BLaER1 treated with 17β-estradiol and CSF1 and Interleukin-3, amounts not matched to agents 10 nM and 100 nM (cell line): ENCODE results near the gene LDB2.

Experiments
- H3K27ac ChIP-seq, 11 experiments: shearing (Covaris generic); formaldehyde crosslinking; 2 replicates each; pipeline ENCODE4 v1.8.1; 2022
- H3K27me3 ChIP-seq, 11 experiments: shearing (Covaris generic); formaldehyde crosslinking; 2 replicates each; pipeline ENCODE4 v1.8.1; 2022
- H3K36me3 ChIP-seq, 11 experiments: shearing (Covaris generic); formaldehyde crosslinking; 2 replicates each; pipeline ENCODE4 v1.8.1; 2022
- H3K4me1 ChIP-seq, 10 experiments: shearing (Covaris generic); formaldehyde crosslinking; 2 replicates each; pipeline ENCODE4 v1.8.1; 2022
- H3K4me2 ChIP-seq, 11 experiments: shearing (Covaris generic); formaldehyde crosslinking; 2 replicates each; pipeline ENCODE4 v1.8.1; 2022
- H3K4me3 ChIP-seq, 10 experiments: shearing (Covaris generic); formaldehyde crosslinking; 2 replicates each; pipeline ENCODE4 v1.8.1; 2022
- H3K9ac ChIP-seq, 11 experiments: shearing (Covaris generic); formaldehyde crosslinking; 2 replicates each; pipeline ENCODE4 v1.8.1; 2022
- H3K9me3 ChIP-seq, 11 experiments: shearing (Covaris generic); formaldehyde crosslinking; replicated peaks in 1 of 11; 2 replicates each; pipeline ENCODE4 v1.8.1; 2022
- H4K20me1 ChIP-seq, 11 experiments: shearing (Covaris generic); formaldehyde crosslinking; 2 replicates each; pipeline ENCODE4 v1.8.1; 2022
- Cebpa-rat ChIP-seq, 11 experiments: shearing (Covaris generic); IDR thresholded peaks; 2 replicates each; pipeline ENCODE4 v1.8.1; 2022

Gene LDB2

GRCh38 chr4:16819652-16820051 is 78.8 kb downstream of the LDB2 start:
- no peak for TF ChIP-seq Cebpa-rat (IDR thresholded peaks at IDR 0.05)
- Histone ChIP-seq H3K36me3 (no peaks in the 10 kb centered on the region), H3K4me1 (no peaks in the 10 kb centered on the region), H3K4me2 (no peak overlapping the region), H4K20me1 (no peaks in the 10 kb centered on the region), H3K9me3 (no peaks in the 10 kb centered on the region), H3K27ac (no peak overlapping the region), H3K9ac (no peak overlapping the region), H3K4me3 (no peak overlapping the region), H3K27me3 (no peaks in the 10 kb centered on the region)

- no peak overlapping the region for H3K4me3 ChIP-seq
- H3K4me1 ChIP-seq, result no peaks in the 10 kb centered on the region
- H3K9ac ChIP-seq, result no peak overlapping the region
- no peak for TF ChIP-seq Cebpa-rat (IDR thresholded peaks at IDR 0.05)
- H3K27me3 ChIP-seq, result no peaks in the 10 kb centered on the region
- no peaks in the 10 kb centered on the region for H3K9me3 ChIP-seq
- H4K20me1 ChIP-seq, result no peaks in the 10 kb centered on the region
- no peak overlapping the region for H3K4me2 ChIP-seq
- H3K36me3 ChIP-seq, result no peaks in the 10 kb centered on the region
- no peak overlapping the region for H3K27ac ChIP-seq
These were observed 80.4 kb downstream of the LDB2 start for GRCh38 chr4:16818005-16818404.

GRCh38 chr4:16817286-16817685 is 81.2 kb downstream of the LDB2 start:
- no peak for TF ChIP-seq Cebpa-rat (IDR thresholded peaks at IDR 0.05)
- H4K20me1 ChIP-seq, result no peaks in the 10 kb centered on the region
- H3K27me3 ChIP-seq, result no peaks in the 10 kb centered on the region
- H3K36me3 ChIP-seq, result no peaks in the 10 kb centered on the region
- H3K4me1 ChIP-seq, result no peaks in the 10 kb centered on the region
- no peak overlapping the region for H3K4me2 ChIP-seq
- no peak overlapping the region for H3K4me3 ChIP-seq
- H3K9me3 ChIP-seq, result no peaks in the 10 kb centered on the region
- no peak overlapping the region for H3K27ac ChIP-seq
- H3K9ac ChIP-seq, result no peak overlapping the region

- H3K4me2 ChIP-seq, result no peak overlapping the region
- H3K4me3 ChIP-seq, result no peak overlapping the region
- TF ChIP-seq Cebpa-rat (IDR thresholded peaks at IDR 0.05), result no peak
- no peaks in the 10 kb centered on the region for H4K20me1 ChIP-seq
- H3K27ac ChIP-seq, result no peak overlapping the region
- no peaks in the 10 kb centered on the region for H3K9me3 ChIP-seq
- no peaks in the 10 kb centered on the region for H3K36me3 ChIP-seq
- no peaks in the 10 kb centered on the region for H3K27me3 ChIP-seq
- H3K9ac ChIP-seq, result no peak overlapping the region
- H3K4me1 ChIP-seq, result no peaks in the 10 kb centered on the region
These were observed 84.1 kb downstream of the LDB2 start for GRCh38 chr4:16814361-16814760.

GRCh38 chr4:16812041-16812440 is 86.4 kb downstream of the LDB2 start:
- Histone ChIP-seq H3K27ac (no peak overlapping the region), H3K4me2 (no peak overlapping the region), H3K36me3 (no peaks in the 10 kb centered on the region), H3K9ac (no peak overlapping the region), H3K9me3 (no peaks in the 10 kb centered on the region), H3K4me1 (no peaks in the 10 kb centered on the region), H3K27me3 (no peaks in the 10 kb centered on the region), H4K20me1 (no peaks in the 10 kb centered on the region), H3K4me3 (no peak overlapping the region)
- no peak for TF ChIP-seq Cebpa-rat (IDR thresholded peaks at IDR 0.05)

GRCh38 chr4:16809943-16810342 is 88.5 kb downstream of the LDB2 start:
- no peak overlapping the region for H3K4me2 ChIP-seq
- no peaks in the 10 kb centered on the region for H3K27me3 ChIP-seq
- H3K9ac ChIP-seq, result no peak overlapping the region
- no peaks in the 10 kb centered on the region for H3K4me1 ChIP-seq
- no peak overlapping the region for H3K4me3 ChIP-seq
- H3K27ac ChIP-seq, result no peak overlapping the region
- H3K36me3 ChIP-seq, result no peaks in the 10 kb centered on the region
- H4K20me1 ChIP-seq, result no peaks in the 10 kb centered on the region
- no peak for TF ChIP-seq Cebpa-rat (IDR thresholded peaks at IDR 0.05)
- no peaks in the 10 kb centered on the region for H3K9me3 ChIP-seq

GRCh38 chr4:16809064-16809463 is 89.4 kb downstream of the LDB2 start:
- Histone ChIP-seq H3K9ac (no peak overlapping the region), H3K9me3 (no peaks in the 10 kb centered on the region), H3K36me3 (no peaks in the 10 kb centered on the region), H3K27me3 (no peaks in the 10 kb centered on the region), H3K4me2 (no peak overlapping the region), H3K4me1 (no peaks in the 10 kb centered on the region), H3K27ac (no peak overlapping the region), H3K4me3 (no peak overlapping the region), H4K20me1 (no peaks in the 10 kb centered on the region)
- TF ChIP-seq Cebpa-rat (IDR thresholded peaks at IDR 0.05), result no peak

- H3K4me3 ChIP-seq, result no peak overlapping the region
- H3K36me3 ChIP-seq, result no peaks in the 10 kb centered on the region
- no peak overlapping the region for H3K9ac ChIP-seq
- H3K27ac ChIP-seq, result no peak overlapping the region
- TF ChIP-seq Cebpa-rat (IDR thresholded peaks at IDR 0.05), result no peak
- no peaks in the 10 kb centered on the region for H3K4me1 ChIP-seq
- H3K9me3 ChIP-seq, result no peaks in the 10 kb centered on the region
- H3K27me3 ChIP-seq, result no peaks in the 10 kb centered on the region
- H3K4me2 ChIP-seq, result no peak overlapping the region
- H4K20me1 ChIP-seq, result no peaks in the 10 kb centered on the region
These were observed 91.1 kb downstream of the LDB2 start for GRCh38 chr4:16807355-16807754.

GRCh38 chr4:16804581-16804980 is 93.9 kb downstream of the LDB2 start:
- no peaks in the 10 kb centered on the region for H3K36me3 ChIP-seq
- no peaks in the 10 kb centered on the region for H3K4me1 ChIP-seq
- H3K27ac ChIP-seq, result no peak overlapping the region
- H3K4me3 ChIP-seq, result no peak overlapping the region
- H3K9me3 ChIP-seq, result no peaks in the 10 kb centered on the region; a peak in 1 of 22 replicates
- H4K20me1 ChIP-seq, result no peaks in the 10 kb centered on the region
- no peak overlapping the region for H3K9ac ChIP-seq
- H3K27me3 ChIP-seq, result no peaks in the 10 kb centered on the region
- no peak overlapping the region for H3K4me2 ChIP-seq
- TF ChIP-seq Cebpa-rat (IDR thresholded peaks at IDR 0.05), result no peak

- Histone ChIP-seq H3K27me3 (no peaks in the 10 kb centered on the region), H3K4me3 (no peak overlapping the region), H3K4me2 (no peak overlapping the region), H3K36me3 (no peaks in the 10 kb centered on the region), H3K27ac (no peak overlapping the region), H4K20me1 (no peaks in the 10 kb centered on the region), H3K9ac (no peak overlapping the region), H3K4me1 (no peaks in the 10 kb centered on the region), H3K9me3 (no peaks in the 10 kb centered on the region; a peak in 1 of 22 replicates)
- TF ChIP-seq Cebpa-rat (IDR thresholded peaks at IDR 0.05), result no peak
These were observed 96.4 kb downstream of the LDB2 start for GRCh38 chr4:16802044-16802443.

GRCh38 chr4:16801356-16801755 is 97.1 kb downstream of the LDB2 start:
- Histone ChIP-seq H3K27me3 (no peaks in the 10 kb centered on the region), H3K9me3 (no peaks in the 10 kb centered on the region; a peak in 1 of 22 replicates), H3K9ac (no peak overlapping the region), H3K4me1 (no peaks in the 10 kb centered on the region), H4K20me1 (no peaks in the 10 kb centered on the region), H3K4me2 (no peak overlapping the region), H3K4me3 (no peak overlapping the region), H3K27ac (no peak overlapping the region), H3K36me3 (no peaks in the 10 kb centered on the region)
- no peak for TF ChIP-seq Cebpa-rat (IDR thresholded peaks at IDR 0.05)
